ENCODE results near the gene GRIK4. TPM values are rescaled to one million over a fixed set of nuclear protein-coding genes. Genes with fewer than 3 reads are reported as not detected.

The GRIK4 gene
- total RNA-seq, 1 donor from 2014 or later = 0.05 TPM

DNA sequence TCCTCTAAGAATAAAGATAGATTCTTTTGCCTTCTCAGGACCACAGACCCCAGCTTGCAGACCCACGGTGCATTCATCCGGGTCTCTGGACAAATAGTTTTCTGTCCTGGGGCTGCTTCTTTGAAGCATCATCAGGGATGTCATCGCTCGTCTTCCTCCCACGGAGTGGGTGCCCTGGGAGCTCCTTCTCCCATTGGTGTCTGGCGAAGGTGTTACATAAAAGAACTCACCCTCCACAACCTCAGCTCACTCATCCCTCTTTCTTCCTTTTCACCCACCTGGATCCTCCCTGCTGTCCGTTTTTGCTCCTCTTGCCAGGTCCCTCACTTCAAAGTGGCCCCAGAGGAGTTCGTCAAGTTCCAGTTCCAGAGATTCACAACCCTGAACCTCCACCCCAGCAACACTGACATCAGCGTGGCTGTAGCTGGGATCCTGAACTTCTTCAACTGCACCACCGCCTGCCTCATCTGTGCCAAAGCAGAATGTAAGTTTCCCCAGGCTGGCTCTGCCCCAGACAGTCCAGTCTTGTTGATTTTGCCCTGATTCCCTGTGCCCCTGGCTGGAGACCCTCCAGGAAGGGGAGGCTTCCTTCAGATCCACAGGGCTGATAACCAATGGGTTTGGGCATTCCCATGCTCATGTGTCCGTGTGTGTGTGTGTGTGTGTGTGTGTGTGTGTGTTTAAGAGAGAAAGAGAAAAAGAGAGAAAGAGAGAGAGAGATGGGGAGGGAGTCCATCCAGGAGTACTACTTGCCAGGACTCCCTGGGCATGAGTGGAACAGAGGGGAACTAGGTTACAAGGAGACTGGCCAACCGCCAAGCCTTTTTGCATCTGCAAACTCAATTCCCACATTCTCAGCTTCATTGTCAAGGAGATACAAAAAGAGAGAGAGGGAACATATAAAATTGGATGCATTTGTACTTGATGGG, 308.2 kb downstream of the GRIK4 start:
- DNase-seq (ENCODE audit: low spot score) (no peak), ATAC-seq (no peak)

DNA sequence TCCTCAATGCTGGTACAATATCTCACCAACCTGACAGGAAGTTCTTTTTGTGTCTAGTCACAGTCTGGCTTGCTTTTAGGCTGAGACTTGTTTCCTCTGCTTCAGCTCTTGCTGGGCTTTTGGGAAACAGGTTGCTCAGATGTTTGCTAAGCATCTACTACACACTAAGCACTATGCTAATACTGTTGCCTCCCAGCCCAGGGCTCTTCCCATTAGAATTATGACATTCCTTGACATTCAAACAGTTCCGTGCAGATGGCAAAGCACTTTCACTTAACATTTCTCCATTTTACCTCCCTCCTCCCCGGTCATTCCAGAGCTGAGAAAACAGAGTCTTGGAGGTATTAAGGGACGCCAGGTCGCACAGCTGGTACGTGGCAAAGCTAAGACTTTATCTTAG, 311.6 kb downstream of the GRIK4 start:
- no peak for DNase-seq (ENCODE audit: low spot score)
- no peak for ATAC-seq

DNA sequence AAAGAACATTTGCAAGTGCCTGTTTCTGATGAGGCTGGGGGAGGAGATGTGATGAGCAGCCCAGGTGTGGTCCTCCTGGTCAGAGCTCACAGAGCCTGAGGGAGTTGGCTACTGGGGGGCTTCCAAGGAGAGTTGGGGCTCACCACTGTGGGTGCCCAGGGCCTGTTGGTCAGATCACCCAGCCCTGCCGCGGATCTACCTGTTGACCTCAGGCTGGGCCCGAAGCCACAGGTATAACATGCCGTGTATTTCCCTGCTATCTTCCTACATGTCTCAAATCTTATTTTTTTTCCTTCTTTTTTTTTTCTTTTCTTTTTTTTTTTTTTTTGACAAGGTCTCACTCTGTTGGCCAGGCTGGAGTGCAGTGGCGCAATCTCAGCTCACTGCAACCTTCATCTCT, 312.7 kb downstream of the GRIK4 start:
- DNase-seq (ENCODE audit: low spot score) (no peak), ATAC-seq (no peak)

DNA sequence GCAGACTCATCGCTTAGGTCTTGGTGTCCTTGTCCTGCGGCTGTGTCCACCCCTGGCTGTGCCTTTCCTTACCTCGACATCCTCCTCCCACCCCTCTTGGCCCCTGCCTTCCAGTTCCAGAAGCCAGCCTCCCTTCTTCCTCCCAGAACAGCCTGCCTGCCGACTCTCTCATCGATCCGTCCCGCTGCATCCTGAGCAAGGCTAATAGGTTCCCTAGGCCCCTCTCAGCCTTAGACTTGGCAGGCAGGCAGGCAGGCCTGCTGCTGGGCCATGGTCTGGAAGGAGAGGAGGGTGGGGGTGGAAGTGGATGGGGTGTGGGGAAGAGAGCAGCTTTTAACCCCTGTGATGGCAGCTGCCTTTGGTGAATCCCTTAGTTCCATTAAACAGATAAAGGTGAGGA, 315.6 kb downstream of the GRIK4 start:
- ATAC-seq (no peak), DNase-seq (ENCODE audit: low spot score) (no peak)

DNA sequence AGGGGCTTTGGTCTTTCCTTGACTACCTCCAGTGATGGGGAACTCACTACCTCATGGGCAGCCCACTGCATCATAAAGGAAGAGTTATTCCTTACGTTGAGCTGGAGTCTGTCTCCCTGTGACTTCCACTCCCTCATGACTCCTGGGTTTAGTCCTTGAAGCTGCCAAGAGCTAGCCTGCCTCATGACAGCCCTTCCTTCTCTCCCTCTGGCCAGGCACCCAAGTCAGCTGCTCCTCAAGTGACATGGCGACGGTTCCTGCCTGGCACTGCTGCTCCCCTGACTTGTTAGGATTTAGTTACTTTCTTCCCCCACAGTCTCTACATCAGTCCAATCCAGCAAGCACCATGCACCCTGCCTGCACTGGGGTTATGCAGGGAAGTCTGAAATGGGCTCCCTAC, 316.3 kb downstream of the GRIK4 start:
- DNase-seq (ENCODE audit: low spot score) (no peak), ATAC-seq (no peak)

DNA sequence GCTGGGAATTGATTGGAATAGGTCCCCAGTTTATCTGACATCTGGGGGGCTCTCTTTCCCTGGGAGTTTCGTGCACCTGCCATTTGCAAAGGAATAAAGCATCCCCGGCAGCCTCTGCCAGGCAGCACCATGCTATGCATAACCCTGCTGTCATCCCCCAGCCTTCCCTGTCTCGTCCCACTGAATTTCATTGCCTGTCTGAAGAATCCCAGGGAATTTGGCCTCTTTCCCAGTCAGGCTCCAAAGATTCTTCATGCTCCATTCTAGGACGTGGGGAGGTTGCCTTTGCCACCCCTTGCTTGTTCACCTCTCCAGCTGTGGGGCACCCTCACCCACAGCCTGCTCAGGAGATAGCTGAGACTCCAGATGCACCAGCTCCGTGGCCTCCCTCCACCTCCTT, 317.3 kb downstream of the GRIK4 start:
- ATAC-seq (no peak), DNase-seq (ENCODE audit: low spot score) (no peak)

DNA sequence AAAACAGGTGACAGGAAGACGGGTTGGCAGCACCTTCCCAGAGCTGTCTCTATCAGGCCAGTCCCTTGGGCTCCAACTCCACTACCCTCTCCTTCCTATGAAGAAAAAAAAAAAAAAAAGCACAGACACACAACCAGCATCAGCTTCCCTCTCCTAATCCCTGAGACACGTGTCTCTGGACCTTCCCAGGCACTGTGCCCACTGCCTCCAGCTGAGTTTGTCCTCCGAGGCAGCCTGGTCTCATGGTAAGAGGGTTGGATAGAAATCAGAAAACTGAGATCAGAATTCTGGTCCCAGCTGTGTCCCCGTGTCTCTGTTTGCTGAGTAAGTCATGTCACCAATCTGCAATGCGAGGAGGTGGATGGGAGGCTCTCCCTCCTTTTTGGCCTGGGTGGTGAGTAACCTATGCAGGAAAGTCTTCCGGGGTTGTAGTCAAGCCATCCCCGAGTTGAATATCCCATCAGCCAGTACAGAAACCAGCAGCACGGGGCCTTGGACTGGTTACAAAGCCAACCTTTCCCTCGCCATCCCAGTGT, 318.6 kb downstream of the GRIK4 start:
- ATAC-seq (no peak), DNase-seq (ENCODE audit: low spot score) (no peak)

DNA sequence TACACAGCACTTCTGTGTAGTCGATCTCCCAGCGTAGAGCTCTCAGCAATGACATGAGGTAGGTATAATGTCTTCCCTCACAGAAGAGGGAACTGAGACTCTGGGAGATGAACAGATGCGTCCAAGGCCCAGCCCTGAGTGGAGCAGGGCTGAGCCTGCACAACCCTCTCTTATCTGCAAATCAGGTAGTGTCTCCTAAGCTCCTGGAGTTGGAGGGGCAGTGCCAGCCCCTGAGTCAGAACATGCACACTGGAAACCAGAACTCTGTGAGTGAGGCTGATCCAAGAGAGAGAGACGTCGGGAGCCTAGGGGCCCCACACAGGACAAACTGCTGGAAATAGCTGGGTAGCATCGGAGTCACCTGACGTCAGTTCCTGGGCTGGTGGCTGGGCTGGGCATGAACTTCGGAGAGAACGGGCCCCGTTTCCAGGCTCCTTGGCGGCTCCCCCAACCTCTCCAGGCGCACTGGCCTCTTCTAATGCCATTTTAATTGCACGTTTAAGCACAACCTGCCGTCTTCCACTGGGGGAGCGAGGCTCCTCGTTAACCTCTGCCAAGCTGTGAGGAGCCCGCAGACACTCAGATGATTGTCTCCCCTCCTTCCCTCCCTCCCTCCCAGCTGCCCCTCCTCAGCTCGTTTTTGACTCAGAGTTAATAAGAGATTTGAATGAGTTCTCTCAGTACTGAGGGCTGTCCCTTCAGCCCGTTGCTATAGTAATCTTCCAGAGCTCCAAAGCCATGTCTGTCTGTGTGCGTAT, 321.1 kb downstream of the GRIK4 start:
- no peak for DNase-seq (ENCODE audit: low spot score)
- no peak for ATAC-seq

DNA sequence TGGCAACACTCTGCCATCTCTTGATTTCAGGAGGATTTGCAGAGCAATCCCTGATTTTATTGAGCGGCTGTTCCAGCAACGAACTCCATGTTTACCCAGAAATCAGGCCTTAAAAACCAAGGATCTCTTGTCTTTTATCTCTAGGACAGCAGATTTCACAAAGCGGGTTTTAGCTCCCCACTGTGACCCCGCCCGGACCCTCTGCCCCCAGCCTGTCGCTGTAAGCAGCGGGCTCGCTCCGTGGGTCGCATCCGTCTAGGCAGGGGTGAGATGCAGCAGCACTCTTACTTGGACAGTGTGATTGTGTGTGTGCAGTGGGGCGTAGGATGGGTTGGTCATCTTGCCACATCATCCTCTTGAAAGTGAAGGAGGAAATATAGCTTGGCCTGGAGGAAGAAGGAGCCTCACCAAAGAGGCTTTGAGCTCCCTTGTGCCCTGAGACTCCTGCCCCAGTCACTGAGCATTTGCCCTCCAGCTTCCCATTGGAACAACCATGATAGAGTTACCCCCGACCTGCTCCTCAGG, 323.2 kb downstream of the GRIK4 start:
- ATAC-seq (no peak), DNase-seq (ENCODE audit: low spot score) (no peak)

DNA sequence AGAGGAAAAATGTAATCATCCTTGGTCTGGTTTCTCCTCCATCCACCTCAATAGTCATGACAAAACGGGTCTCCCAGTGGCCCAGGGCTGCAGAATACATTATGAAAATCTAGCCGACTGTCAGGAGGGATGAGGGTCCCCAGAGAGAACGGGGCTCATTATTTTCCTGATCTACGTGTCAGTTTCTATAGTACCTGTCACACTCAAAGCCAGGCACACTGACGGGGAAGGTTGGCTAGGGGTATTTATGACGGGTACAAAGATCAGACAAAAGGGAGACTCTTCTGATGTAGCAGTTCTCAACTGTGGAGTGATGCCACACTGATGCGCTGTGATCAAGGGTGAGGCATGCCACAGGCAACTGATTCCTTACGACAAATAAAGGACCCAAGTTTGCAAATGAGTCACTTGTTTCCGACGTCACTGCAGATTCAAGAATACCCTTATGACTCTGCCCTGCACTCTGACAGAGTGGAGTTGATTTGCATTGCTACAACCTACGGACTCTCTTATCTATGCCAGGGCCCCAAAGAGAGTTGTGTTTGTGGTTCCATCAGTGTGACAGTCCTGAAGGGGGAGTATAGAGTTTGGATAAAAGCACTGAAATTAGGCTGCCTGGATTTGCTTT, 324.2 kb downstream of the GRIK4 start:
- DNase-seq (ENCODE audit: low spot score) (no peak), ATAC-seq (no peak)

DNA sequence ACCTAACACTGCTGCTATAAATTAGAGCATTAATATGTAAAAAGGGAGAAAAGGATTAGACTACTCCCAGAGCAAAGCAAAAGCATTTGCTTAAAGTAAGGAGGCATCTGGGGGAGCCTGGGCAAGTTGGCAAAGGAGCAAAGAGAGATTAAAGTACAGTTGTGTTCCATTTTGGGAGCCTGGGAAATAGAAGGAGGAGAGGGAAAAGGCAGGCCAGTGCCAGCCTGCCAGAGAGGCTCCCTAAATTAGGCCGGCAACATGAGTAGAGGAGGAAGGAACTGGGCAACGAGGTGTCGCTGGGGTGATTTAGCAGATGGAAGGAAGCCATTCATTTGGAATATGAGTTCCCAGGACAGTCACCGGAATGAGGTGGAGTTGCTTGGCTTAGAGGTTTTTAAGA, 326.1 kb downstream of the GRIK4 start:
- no peak for ATAC-seq
- no peak for DNase-seq (ENCODE audit: low spot score)

DNA sequence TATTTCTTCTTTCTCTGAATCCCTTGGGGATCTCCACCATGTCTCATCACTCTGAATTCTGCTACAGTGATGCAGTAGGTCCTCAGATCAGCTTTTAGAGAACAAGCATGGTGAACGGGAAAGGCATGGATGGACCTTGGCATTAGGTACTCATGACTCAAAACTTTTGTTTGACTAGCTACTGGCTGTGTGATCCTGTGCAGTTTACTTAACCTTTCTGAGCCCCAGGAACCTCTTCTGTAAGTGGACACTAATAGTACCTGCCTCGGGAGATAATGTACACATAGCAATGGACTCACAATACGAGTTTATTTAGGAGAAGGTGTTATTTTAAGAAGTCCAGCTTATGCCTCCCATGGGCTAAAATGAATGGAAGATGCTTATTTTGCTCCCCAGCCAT, 327.7 kb downstream of the GRIK4 start:
- DNase-seq (ENCODE audit: low spot score) (no peak), ATAC-seq (no peak)

DNA sequence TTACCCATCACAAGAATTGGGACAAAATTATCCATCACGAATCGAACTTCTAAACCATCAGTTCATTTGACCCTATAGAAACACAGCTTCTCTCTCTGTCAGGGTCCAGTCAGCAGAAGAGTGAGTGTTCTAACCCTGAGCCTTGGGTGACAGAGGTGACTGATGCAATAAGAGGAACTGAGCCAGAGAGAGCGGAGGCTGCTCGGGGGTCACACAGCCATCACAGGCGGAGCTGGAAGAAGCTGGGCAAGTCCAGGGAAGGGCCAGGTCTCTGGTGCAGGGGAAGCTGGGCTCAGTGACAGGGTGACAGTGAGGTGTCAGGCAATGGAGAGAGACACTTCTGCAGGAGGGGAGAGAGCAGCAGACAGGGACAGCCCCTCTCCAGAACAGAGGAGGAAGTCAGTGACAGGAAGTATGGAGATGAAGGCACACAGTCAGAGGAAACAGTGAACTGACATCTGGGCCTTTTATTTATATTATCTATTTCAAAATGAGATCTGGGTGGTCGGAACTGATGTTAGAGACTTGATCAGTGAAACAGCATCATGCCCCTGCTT, 328.4 kb downstream of the GRIK4 start:
- DNase-seq (ENCODE audit: low spot score) (no peak), ATAC-seq (peak; percentile 39)

DNA sequence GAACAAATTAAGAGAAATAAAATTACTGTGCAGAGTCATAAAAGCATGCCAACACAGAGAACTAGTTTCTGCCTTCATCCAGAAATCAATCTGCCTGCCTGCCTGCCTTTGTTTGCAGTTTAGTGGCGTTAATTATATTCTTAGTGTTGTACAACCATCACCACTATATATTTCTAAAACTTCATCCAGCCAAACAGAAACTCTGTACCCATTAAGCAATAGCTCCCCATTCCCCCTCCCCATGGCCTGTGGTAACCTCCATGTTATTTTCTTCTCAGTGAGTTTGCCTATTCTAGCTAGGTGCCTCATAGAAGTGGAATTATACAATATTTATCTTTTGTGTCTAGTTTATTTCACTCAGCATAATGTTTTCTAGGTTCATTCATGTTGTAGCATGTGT, 329.1 kb downstream of the GRIK4 start:
- DNase-seq (ENCODE audit: low spot score) = no peak
- ATAC-seq = no peak

DNA sequence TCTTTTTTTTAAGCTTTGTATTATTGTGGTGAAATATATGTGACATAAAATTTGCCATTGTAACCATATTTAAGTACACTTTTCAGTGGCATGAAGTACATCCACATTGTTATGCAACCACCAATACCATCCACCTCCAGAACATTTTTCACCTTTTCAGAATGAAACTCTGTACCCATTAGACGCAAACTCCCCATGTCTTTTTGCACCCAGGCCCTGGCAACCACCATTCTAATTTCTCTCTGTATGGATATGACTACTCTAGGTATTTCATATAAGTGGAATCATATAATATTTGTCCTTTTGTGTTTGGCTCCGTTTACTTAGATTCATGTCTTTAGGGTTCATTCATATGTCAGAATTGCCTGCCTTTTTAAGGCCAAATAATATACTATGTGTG, 329.5 kb downstream of the GRIK4 start:
- ATAC-seq (no peak), DNase-seq (ENCODE audit: low spot score) (no peak)

DNA sequence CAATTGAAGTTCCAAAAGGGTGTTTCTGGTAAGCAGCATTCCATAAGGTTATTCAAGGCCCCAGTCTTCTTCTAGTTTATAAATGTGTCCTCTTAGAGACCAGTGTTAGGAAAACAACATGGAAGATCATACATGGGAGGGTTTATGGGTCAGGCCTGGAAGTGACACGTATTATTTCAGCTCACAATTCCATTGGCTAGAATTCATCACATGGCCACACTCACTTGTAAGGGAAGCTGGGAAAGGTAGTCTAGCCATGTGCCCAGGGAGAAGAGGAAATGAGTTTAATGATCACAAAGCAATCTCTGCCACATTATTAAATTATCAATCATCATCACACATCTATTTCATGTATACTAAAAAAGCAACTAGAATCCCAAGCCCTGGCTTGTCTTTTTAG, 330.6 kb downstream of the GRIK4 start:
- DNase-seq (ENCODE audit: low spot score) (no peak), ATAC-seq (no peak)

DNA sequence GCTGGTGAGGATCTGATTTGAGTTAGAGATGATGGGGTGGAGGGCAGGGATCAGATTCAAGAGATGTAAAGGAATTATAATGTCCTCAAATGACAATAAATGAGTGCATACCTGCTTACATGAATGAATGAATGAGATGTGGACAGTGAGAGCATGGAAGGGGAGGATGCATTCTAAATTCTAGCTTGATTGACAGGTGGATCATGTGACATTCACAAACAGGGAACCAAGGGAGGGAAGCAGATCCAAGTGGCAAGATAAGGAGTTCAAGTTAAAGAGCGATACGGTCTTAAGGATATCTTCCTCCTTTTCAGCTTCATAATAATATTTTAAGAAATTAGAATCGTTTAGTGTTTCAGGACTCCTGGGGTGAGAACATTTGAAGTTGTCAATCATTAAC, 341.9 kb downstream of the GRIK4 start:
- no peak for DNase-seq (ENCODE audit: low spot score)
- ATAC-seq = no peak

DNA sequence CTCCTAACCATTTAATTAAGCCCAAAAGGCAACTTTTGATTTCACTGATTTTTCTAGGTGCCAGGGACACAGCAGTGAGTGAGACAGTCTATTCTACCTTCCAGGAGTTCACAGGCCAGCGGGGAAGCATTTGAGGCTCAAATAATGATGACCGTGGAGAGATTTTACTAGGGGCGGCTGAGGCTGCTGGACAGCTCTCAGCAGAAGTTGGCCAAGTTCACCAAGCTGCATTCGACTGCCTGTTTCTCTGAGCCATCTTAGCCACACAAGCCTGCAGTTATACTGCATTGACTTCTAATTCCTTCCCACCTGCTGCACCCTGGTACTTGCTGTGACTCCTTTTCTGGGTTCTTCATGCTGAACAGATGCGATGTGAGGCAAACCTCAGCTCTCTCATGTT, 343.4 kb downstream of the GRIK4 start:
- ATAC-seq = no peak
- DNase-seq (ENCODE audit: low spot score) = no peak

DNA sequence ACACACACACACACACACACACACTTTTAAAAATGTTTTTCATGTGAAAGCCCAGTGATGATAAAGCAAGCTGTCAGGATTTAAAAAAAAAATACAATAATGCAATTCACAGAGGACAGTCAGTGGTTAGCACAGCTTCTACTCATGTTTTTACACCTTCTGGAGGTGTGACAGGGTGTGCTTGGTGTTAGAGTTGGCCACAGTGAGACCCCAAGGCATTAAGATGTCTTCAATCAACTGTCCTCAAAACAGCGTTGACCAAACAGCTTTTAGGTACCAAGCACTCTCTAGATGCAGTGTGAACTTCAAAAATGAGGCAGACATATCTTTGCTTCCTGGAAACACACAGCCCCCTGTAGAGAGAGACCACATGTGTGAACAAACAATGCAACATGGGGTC, 346.0 kb downstream of the GRIK4 start:
- DNase-seq (ENCODE audit: low spot score) = no peak
- ATAC-seq = no peak

DNA sequence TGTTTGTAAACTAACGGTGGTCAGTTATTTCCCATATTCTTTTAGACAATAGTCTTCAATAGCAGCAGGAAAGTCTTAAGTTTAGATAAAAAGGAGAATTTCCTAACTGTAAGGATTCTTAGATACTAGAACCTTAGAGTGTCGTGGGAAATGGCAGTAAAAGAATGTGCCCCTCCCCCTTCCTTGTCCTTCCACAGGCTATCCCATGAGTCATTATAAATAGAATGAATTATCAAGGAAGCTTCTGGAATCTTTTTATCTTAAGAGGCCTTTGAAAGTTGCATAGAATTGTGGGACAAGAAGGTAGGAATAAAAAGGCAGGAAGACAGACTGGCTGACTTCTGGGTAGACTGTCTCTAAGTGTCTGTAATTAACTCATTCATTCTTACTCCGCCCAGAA, 347.2 kb downstream of the GRIK4 start:
- ATAC-seq (no peak), DNase-seq (ENCODE audit: low spot score) (no peak)
